Adrenal gland (tissue), 5 donors: ENCODE measurements around the gene IRF9.

Experiments used
- CTCF ChIP-seq, 6 experiments: fragments of 450-650 bp in 4 of 6; fragments of 200-600 bp in 2 of 6; sonication (generic) in 1 of 6; IDR thresholded peaks; 1 replicate in 5 of 6; 2 replicates in 1 of 6; pipeline versions ENCODE4 v1.5.1 to v1.8.0; 2016 to 2021; ENCODE audit warnings: antibody characterized with exemption in 6 of 6, mild to moderate bottlenecking in 2 of 6, moderate library complexity in 1 of 6
- POLR2A ChIP-seq, 2 donors: fragments of 450-650 bp; IDR thresholded peaks; one replicate each; pipeline ENCODE4 v1.6.1; 2017; ENCODE audit warnings: antibody characterized with exemption in 2 of 2, mild to moderate bottlenecking in 2 of 2, moderate library complexity in 1 of 2
- donor health status: DM: no; HTN: no; CAD: no.

GRCh38 chr14:24207625-24208024 is 46.6 kb downstream of the IRF9 start:
- TF ChIP-seq CTCF (IDR thresholded peaks at IDR 0.05) (no peak), POLR2A (IDR thresholded peaks at IDR 0.05) (no peak)
